ENCODE measurements around the gene PCSK7. TPM values are rescaled to one million over a fixed set of nuclear protein-coding genes. Genes with fewer than 3 reads are reported as not detected.

PCSK7 gene
- total RNA-seq, 1 donor from 2014 or later = 14.2 TPM

GRCh38 chr11:117229931-117230285, 2.0 kb downstream of the PCSK7 start:
- H3F3A ChIP-seq (ENCODE audit: low read depth) = peaks cover 22% of the 10 kb centered on the region
- no peak overlapping the region for H3K9ac ChIP-seq
- H3K79me2 ChIP-seq (ENCODE audit: low read depth) = peaks cover 44% of the 10 kb centered on the region
- peaks cover 12% of the 10 kb centered on the region for H3K4me1 ChIP-seq
- H3K27ac ChIP-seq = no peak overlapping the region
- TF ChIP-seq EZH2phosphoT487 (IDR thresholded peaks at IDR 0.05) (no peak), CTCF (IDR thresholded peaks at IDR 0.05) (no peak), EZH2 (IDR thresholded peaks at IDR 0.05) (no peak)
- no peak overlapping the region for H2AFZ ChIP-seq (replicated peaks)
- H3K9me3 Mint-ChIP-seq = no peaks in the 10 kb centered on the region
- H3K4me3 ChIP-seq = no peak overlapping the region
- no peaks in the 10 kb centered on the region for H3K36me3 ChIP-seq
- H4K20me1 ChIP-seq (ENCODE audit: low read depth) = no peaks in the 10 kb centered on the region
- no peak overlapping the region for H3K27ac Mint-ChIP-seq
- peaks cover 9% of the 10 kb centered on the region for H3K27me3 Mint-ChIP-seq (ENCODE audit: insufficient read depth, low read depth)
- no peaks in the 10 kb centered on the region for H3K27me3 ChIP-seq
- H3K9me3 ChIP-seq (ENCODE audit: low read depth) = no peaks in the 10 kb centered on the region
- no peak for DNase-seq (ENCODE audit: low spot score)
- peaks cover 5% of the 10 kb centered on the region for H3K36me3 Mint-ChIP-seq
- no peak overlapping the region for H3K4me2 ChIP-seq
- no peak overlapping the region for H3K4me3 Mint-ChIP-seq
- peaks cover 32% of the 10 kb centered on the region for H3K4me1 Mint-ChIP-seq

DNA sequence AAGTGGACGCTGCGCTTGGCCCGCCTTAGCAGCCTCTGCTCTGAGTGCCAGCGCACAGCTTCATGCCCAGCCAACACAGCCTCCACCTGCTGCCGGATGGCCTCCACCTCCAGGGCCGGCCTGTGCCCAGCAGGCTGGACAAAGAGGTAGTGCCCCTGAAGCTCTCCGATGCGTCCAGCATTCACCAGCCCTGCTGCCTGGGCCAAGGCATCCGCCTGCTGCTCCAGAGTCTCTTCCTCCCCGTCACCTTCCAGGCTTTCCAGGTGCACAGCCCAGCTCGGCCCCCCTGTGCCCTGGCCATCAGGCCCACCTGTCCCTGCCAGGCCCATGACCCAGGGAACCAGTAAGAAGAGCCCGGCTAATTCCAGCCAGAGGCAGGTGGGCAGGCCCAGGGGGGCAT, 2.5 kb downstream of the PCSK7 start:
- H3K9me3 Mint-ChIP-seq = no peaks in the 10 kb centered on the region
- H3K4me1 Mint-ChIP-seq = peaks cover 32% of the 10 kb centered on the region
- Histone ChIP-seq H3K27ac (no peak overlapping the region), H2AFZ (replicated peaks) (no peak overlapping the region), H4K20me1 (ENCODE audit: low read depth) (no peaks in the 10 kb centered on the region), H3K27me3 (no peaks in the 10 kb centered on the region), H3K4me3 (no peak overlapping the region), H3K4me1 (peaks cover 12% of the 10 kb centered on the region), H3K79me2 (ENCODE audit: low read depth) (peaks cover 39% of the 10 kb centered on the region), H3K36me3 (no peaks in the 10 kb centered on the region), H3K9me3 (ENCODE audit: low read depth) (no peaks in the 10 kb centered on the region), H3K4me2 (no peak overlapping the region), H3K9ac (no peak overlapping the region), H3F3A (ENCODE audit: low read depth) (peaks cover 22% of the 10 kb centered on the region)
- no peak overlapping the region for H3K27ac Mint-ChIP-seq
- H3K27me3 Mint-ChIP-seq (ENCODE audit: insufficient read depth, low read depth) = peaks cover 9% of the 10 kb centered on the region
- H3K4me3 Mint-ChIP-seq = peak overlapping the region; percentile 7
- TF ChIP-seq EZH2 (IDR thresholded peaks at IDR 0.05) (no peak), CTCF (IDR thresholded peaks at IDR 0.05) (no peak)
- no peak for DNase-seq (ENCODE audit: low spot score)
- peaks cover 5% of the 10 kb centered on the region for H3K36me3 Mint-ChIP-seq

DNA sequence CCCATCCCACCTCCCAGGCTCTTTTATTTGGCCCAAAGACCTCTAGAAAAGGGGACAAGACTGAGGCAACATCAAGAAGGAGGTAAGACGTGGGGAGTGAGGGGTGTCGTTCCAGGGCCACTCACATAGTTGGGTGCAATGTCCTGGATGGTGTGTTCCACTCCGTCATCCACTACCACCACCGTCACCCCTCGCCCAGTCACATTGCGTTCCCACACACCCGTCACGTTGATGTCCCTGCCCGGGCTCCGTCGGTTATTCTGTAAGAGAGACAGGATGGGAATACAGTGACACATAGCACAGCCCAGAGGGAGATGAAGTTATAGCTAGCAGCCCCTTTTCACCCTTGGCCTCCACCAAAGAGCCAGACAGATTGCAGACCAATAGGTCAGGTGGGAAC, 3.8 kb downstream of the PCSK7 start:
- DNase-seq (ENCODE audit: low spot score) = no peak
- Mint-ChIP-seq H3K4me3 (no peak overlapping the region), H3K36me3 (peaks cover 5% of the 10 kb centered on the region), H3K27me3 (ENCODE audit: insufficient read depth, low read depth) (peaks cover 3% of the 10 kb centered on the region), H3K27ac (no peak overlapping the region), H3K9me3 (no peaks in the 10 kb centered on the region), H3K4me1 (peaks cover 19% of the 10 kb centered on the region)
- Histone ChIP-seq H3K4me2 (no peak overlapping the region), H3K4me3 (no peak overlapping the region), H3K9ac (no peak overlapping the region), H3K27me3 (no peaks in the 10 kb centered on the region), H4K20me1 (ENCODE audit: low read depth) (no peaks in the 10 kb centered on the region), H2AFZ (replicated peaks) (no peak overlapping the region), H3K79me2 (ENCODE audit: low read depth) (peaks cover 26% of the 10 kb centered on the region), H3K36me3 (no peaks in the 10 kb centered on the region), H3K9me3 (ENCODE audit: low read depth) (no peaks in the 10 kb centered on the region), H3K4me1 (peaks cover 4% of the 10 kb centered on the region), H3K27ac (no peak overlapping the region), H3F3A (ENCODE audit: low read depth) (peaks cover 11% of the 10 kb centered on the region)
- TF ChIP-seq EZH2phosphoT487 (IDR thresholded peaks at IDR 0.05) (no peak), CTCF (IDR thresholded peaks at IDR 0.05) (no peak), EZH2 (IDR thresholded peaks at IDR 0.05) (no peak)

All from neural progenitor cell (in vitro differentiated cells).